ENCODE measurements around the gene CYYR1. TPM values are rescaled to one million over a fixed set of nuclear protein-coding genes. Genes with fewer than 3 reads are reported as not detected.

The CYYR1 gene
- total RNA-seq, 1 experiment from 2014 or later = not detected

DNA sequence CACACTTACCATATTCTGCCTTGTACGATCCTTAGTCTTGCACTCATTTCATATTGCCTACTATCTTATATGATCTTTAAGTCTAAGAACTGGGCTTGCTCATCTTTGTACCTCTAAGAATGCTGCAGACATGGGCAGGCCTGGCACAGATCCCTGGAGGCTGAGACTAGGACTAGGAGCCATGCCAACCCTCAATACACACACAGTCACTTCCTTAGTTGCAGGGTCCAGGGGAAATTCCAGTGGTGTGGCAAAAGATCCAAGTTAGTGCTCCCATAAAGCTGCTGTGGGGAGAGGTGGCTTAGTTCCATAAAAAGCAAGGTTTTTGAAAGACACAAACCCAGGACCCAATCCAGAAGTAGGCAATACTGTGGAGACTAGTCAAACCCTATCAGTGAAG lies 59.9 kb downstream of the CYYR1 start:
- TF ChIP-seq, protein P1, sequence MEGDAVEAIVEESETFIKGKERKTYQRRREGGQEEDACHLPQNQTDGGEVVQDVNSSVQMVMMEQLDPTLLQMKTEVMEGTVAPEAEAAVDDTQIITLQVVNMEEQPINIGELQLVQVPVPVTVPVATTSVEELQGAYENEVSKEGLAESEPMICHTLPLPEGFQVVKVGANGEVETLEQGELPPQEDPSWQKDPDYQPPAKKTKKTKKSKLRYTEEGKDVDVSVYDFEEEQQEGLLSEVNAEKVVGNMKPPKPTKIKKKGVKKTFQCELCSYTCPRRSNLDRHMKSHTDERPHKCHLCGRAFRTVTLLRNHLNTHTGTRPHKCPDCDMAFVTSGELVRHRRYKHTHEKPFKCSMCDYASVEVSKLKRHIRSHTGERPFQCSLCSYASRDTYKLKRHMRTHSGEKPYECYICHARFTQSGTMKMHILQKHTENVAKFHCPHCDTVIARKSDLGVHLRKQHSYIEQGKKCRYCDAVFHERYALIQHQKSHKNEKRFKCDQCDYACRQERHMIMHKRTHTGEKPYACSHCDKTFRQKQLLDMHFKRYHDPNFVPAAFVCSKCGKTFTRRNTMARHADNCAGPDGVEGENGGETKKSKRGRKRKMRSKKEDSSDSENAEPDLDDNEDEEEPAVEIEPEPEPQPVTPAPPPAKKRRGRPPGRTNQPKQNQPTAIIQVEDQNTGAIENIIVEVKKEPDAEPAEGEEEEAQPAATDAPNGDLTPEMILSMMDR (IDR thresholded peaks at IDR 0.05; ENCODE audit: insufficient read depth in 1 of 2, low read depth in 1 of 2, low read length in 1 of 2, severe bottlenecking in 1 of 2, unreplicated experiment in 1 of 2) = no peak

DNA sequence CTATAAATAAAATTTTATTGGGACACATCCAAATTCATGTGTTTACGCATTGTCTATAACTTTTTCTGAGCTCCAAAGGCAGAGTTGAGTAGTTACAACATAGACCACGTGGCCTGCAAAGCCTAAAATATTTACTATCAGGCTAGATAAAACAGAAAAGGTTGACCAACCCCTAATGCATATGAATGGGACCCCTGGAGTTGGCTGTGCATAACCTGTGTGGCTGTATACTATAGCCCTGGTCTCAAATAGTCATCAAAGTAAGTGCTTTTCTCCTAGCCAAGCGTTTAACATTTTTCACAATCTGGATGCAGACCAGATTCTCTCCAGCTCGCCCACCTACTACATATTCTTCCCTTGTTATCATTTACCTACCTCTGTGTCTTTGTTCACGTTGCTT lies 60.4 kb downstream of the CYYR1 start:
- Mint-ChIP-seq H3K36me3 (ENCODE audit: insufficient read depth, unreplicated experiment) (no peaks in the 10 kb centered on the region), H3K4me3 (ENCODE audit: unreplicated experiment) (no peak overlapping the region), H3K9me3 (ENCODE audit: unreplicated experiment) (no peaks in the 10 kb centered on the region), H3K27me3 (ENCODE audit: insufficient read depth, unreplicated experiment) (peaks cover 2% of the 10 kb centered on the region), H3K27ac (ENCODE audit: unreplicated experiment) (no peak overlapping the region), H3K4me1 (ENCODE audit: low read depth, unreplicated experiment) (no peaks in the 10 kb centered on the region)
- POLR2A ChIA-PET = no interaction called here
- Histone ChIP-seq H3K4me1 (no peaks in the 10 kb centered on the region), H3K4me3 (ENCODE audit: low read depth, low read length) (no peak overlapping the region), H3K27me3 (replicated peaks; ENCODE audit: control insufficient read depth, insufficient read depth, low read length) (no peaks in the 10 kb centered on the region), H3K36me3 (ENCODE audit: control insufficient read depth, insufficient read depth, low read length) (no peaks in the 10 kb centered on the region), H3K9me3 (no peaks in the 10 kb centered on the region)
- intact Hi-C loops (cut with micrococcal nuclease; ENCODE audit: unreplicated experiment) = no loop called here
- BruUV-seq (replicated peaks) = no TSS peak
- CTCF ChIA-PET = no interaction called here
- DNase-seq = no peak
- TF ChIP-seq, protein P1 (IDR thresholded peaks at IDR 0.05; ENCODE audit: insufficient read depth in 1 of 2, low read depth in 1 of 2, low read length in 1 of 2, severe bottlenecking in 1 of 2, unreplicated experiment in 1 of 2) = no peak

More for the DNA sequence above, 59.9 kb downstream of the CYYR1 start:
- H3K4me3 Mint-ChIP-seq (ENCODE audit: unreplicated experiment) = no peak overlapping the region
- POLR2A ChIA-PET = no interaction called here
- H3K36me3 ChIP-seq (ENCODE audit: control insufficient read depth, insufficient read depth, low read length) = no peaks in the 10 kb centered on the region
- H3K9me3 ChIP-seq = no peaks in the 10 kb centered on the region
- no peak for DNase-seq
- intact Hi-C loops (cut with micrococcal nuclease; ENCODE audit: unreplicated experiment) = no loop called here
- peaks cover 2% of the 10 kb centered on the region for H3K27me3 Mint-ChIP-seq (ENCODE audit: insufficient read depth, unreplicated experiment)
- H3K27me3 ChIP-seq (replicated peaks; ENCODE audit: control insufficient read depth, insufficient read depth, low read length) = no peaks in the 10 kb centered on the region
- no peaks in the 10 kb centered on the region for H3K36me3 Mint-ChIP-seq (ENCODE audit: insufficient read depth, unreplicated experiment)
- BruUV-seq (replicated peaks) = no TSS peak
- H3K4me1 ChIP-seq = no peaks in the 10 kb centered on the region
- H3K4me3 ChIP-seq (ENCODE audit: low read depth, low read length) = no peak overlapping the region
- CTCF ChIA-PET = no interaction called here
- no peaks in the 10 kb centered on the region for H3K9me3 Mint-ChIP-seq (ENCODE audit: unreplicated experiment)
- H3K27ac Mint-ChIP-seq (ENCODE audit: unreplicated experiment) = no peak overlapping the region
- H3K4me1 Mint-ChIP-seq (ENCODE audit: low read depth, unreplicated experiment) = no peaks in the 10 kb centered on the region

DNA sequence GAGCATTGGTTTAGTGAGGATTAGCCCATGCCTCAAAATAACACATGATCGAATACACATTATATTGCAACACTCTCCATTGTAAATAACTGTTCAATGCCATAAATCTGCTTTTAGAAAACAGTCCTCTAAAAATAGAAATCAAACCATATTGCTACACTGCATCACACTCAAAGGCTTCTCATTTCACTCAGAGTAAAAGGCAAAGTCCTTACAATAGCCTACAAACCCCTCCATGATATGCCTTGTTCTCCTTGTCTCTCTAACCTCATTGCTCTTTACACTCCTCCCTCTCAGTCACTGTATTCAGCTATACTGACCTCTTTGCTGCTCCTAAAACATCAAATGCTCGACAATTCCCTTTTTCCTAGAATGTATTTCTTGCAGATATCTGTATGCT lies 64.2 kb downstream of the CYYR1 start:
- no TSS peak for BruUV-seq (replicated peaks)
- DNase-seq = no peak
- H3K4me1 ChIP-seq = no peaks in the 10 kb centered on the region
- no peaks in the 10 kb centered on the region for H3K9me3 ChIP-seq
- Mint-ChIP-seq H3K27ac (ENCODE audit: unreplicated experiment) (no peak overlapping the region), H3K4me3 (ENCODE audit: unreplicated experiment) (no peak overlapping the region), H3K27me3 (ENCODE audit: insufficient read depth, unreplicated experiment) (peaks cover 2% of the 10 kb centered on the region), H3K9me3 (ENCODE audit: unreplicated experiment) (no peaks in the 10 kb centered on the region), H3K4me1 (ENCODE audit: low read depth, unreplicated experiment) (no peaks in the 10 kb centered on the region), H3K36me3 (ENCODE audit: insufficient read depth, unreplicated experiment) (no peaks in the 10 kb centered on the region)
- H3K4me3 ChIP-seq (ENCODE audit: low read depth, low read length) = no peak overlapping the region
- TF ChIP-seq, protein P1 (IDR thresholded peaks at IDR 0.05; ENCODE audit: insufficient read depth in 1 of 2, low read depth in 1 of 2, low read length in 1 of 2, severe bottlenecking in 1 of 2, unreplicated experiment in 1 of 2) = no peak
- POLR2A ChIA-PET = no interaction called here
- intact Hi-C loops (cut with micrococcal nuclease; ENCODE audit: unreplicated experiment) = no loop called here
- H3K27me3 ChIP-seq (replicated peaks; ENCODE audit: control insufficient read depth, insufficient read depth, low read length) = no peaks in the 10 kb centered on the region
- CTCF ChIA-PET = no interaction called here
- H3K36me3 ChIP-seq (ENCODE audit: control insufficient read depth, insufficient read depth, low read length) = no peaks in the 10 kb centered on the region
